NB4 (cell line): ENCODE data around the gene MYOD1.

Experiments used
- DNase-seq: peaks from one replicate; pipeline ENCODE4 v3.0.0; 2010; ENCODE audit warnings: low read depth
- H3K4me3 ChIP-seq: one replicate; pipeline ENCODE4 v1.5.1; 2011; ENCODE audit warnings: mild to moderate bottlenecking, low read depth, low read length, moderate library complexity
- MAX ChIP-seq: IDR thresholded peaks from 2 replicates; pipeline ENCODE4 v1.6.1; 2011; ENCODE audit warnings: low read depth, low read length
- MYC ChIP-seq: IDR thresholded peaks from 2 replicates; pipeline ENCODE4 v1.6.1; 2011; ENCODE audit warnings: low read depth, low read length
- POLR2A ChIP-seq: IDR thresholded peaks from 2 replicates; pipeline ENCODE4 v1.6.1; 2011; ENCODE audit warnings: mild to moderate bottlenecking; ENCODE audit not compliant: insufficient read length; ENCODE audit errors: extremely low read depth
- TF ChIP-seq, protein P1 (sequence below): IDR thresholded peaks from one replicate; pipeline ENCODE4 v1.5.1; 2012; ENCODE audit warnings: low read depth, low read length

Gene MYOD1

DNA sequence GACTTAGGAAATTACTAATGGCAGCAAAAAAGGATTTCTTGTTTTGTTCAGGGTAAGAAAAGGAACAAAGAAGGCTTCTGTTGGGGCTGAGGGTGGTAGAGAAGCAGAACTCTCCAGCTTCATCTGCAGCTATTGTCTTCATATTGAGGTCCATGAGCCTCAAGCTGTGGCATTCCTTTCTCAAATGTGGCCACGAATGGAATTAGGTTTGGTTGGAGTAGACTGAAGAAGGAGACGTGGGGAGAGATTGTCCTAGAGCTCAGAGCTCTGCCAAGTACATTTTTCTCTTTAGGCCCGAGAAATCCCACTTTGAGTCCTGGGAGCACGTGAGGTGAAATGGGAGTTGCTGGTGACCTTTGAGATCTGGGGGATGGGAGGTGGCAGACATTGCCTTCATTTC lies 25.8 kb upstream of the MYOD1 start:
- DNase-seq, result no peak
- no peak overlapping the region for H3K4me3 ChIP-seq
- TF ChIP-seq POLR2A (no peak), MYC (no peak), MAX (no peak)
- TF ChIP-seq, protein P1, sequence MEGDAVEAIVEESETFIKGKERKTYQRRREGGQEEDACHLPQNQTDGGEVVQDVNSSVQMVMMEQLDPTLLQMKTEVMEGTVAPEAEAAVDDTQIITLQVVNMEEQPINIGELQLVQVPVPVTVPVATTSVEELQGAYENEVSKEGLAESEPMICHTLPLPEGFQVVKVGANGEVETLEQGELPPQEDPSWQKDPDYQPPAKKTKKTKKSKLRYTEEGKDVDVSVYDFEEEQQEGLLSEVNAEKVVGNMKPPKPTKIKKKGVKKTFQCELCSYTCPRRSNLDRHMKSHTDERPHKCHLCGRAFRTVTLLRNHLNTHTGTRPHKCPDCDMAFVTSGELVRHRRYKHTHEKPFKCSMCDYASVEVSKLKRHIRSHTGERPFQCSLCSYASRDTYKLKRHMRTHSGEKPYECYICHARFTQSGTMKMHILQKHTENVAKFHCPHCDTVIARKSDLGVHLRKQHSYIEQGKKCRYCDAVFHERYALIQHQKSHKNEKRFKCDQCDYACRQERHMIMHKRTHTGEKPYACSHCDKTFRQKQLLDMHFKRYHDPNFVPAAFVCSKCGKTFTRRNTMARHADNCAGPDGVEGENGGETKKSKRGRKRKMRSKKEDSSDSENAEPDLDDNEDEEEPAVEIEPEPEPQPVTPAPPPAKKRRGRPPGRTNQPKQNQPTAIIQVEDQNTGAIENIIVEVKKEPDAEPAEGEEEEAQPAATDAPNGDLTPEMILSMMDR, result no peak

GRCh38 chr11:17694494-17695110 lies 24.8 kb upstream of the MYOD1 start:
- DNase-seq, result no peak
- no peak for TF ChIP-seq POLR2A
- TF ChIP-seq MAX, result no peak
- no peak for TF ChIP-seq MYC
- TF ChIP-seq, protein P1, result no peak

GRCh38 chr11:17695454-17696441 lies 23.6 kb upstream of the MYOD1 start:
- no peak overlapping the region for H3K4me3 ChIP-seq
- DNase-seq, result no peak
- TF ChIP-seq MYC (no peak), POLR2A (no peak), MAX (no peak)
- TF ChIP-seq, protein P1, result no peak

More at GRCh38 chr11:17694494-17695110, 24.8 kb upstream of the MYOD1 start:
- no peak overlapping the region for H3K4me3 ChIP-seq

GRCh38 chr11:17696741-17697140 lies 22.6 kb upstream of the MYOD1 start:
- no peak overlapping the region for H3K4me3 ChIP-seq
- TF ChIP-seq POLR2A (no peak), MYC (no peak), MAX (no peak)
- TF ChIP-seq, protein P1, result no peak
- DNase-seq, result no peak

DNA sequence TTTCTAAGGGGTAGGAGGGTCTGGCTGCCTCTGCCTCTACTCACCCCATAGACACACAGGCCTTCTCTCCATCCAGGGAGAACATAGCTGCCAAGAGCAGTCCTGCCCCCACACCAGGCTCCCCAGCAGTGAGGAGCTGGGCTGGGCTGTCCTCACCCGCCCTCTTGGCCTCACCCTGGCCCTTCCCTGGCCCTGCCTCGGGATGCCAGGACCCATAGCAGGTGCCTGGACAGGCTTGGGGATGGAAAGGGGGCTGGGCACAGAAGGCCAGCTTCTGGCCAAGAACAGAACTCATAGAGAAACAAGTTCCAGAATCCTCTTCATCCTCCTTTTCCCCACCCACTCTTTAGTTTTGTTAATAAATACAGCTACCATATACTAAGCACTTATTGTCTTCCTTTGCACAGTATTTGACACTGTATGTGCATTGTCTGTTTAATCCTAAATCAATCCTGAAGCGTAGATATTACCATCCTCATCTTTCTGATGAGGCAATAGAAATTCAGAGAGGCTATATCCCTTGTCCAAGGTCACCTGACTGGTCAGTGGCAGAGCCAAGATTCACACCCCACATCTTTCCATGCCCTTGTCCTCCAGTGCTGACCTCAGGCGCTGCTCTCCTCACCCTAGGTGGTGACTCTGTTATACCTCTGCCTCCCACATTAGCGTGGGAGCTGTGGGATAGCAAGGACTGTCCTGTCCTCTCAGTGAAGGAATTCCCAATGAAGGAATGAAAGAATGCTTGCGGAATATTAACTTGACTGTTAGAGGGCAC lies 22.0 kb upstream of the MYOD1 start:
- DNase-seq, result no peak
- TF ChIP-seq MAX, result no peak
- no peak overlapping the region for H3K4me3 ChIP-seq
